ENCODE data around the gene ATP8A2.
A peak's percentile ranks its signal among the peaks of the same experiment; 100 is the strongest.

The ATP8A2 gene

DNA sequence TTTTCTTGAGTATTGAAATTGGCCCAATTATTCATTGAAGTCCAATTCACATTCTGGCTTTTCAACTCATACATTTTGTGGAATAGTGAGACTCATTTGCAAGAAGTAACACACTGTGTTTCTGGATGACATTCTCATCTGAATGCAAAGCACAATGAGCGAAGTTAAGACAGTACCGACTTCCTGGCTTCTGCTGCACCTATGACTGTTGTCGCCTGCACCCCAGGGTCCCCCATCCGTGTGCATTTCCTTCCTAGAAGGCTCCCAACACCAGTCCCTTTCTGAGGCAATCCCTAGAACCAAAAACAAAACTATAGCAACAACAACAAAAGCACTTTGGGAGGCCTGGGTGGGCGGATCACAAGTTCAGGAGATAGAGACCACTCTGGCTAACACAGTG is 496.7 kb downstream of the ATP8A2 start:
- DNase-seq, result no peak

DNA sequence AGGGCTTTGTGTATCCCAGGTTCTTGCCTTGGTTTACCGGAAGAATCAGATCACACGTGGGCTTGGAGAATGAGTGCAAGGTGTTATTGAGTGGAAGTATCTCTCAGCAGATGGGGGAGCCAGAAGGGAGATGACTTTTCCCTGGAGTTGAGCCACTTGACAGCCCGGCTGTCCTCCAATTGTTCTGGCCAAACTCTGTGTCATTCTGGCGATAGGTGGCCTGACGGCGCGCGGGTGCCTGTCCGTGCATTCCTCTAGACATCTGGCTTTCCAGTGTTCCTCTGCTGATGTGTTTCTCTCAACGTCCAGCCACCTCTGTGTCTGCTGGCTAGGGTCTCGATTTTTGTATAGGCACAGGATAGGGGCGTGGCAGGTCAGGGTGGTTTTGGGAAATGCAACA is 498.2 kb downstream of the ATP8A2 start:
- no peak for DNase-seq

DNA sequence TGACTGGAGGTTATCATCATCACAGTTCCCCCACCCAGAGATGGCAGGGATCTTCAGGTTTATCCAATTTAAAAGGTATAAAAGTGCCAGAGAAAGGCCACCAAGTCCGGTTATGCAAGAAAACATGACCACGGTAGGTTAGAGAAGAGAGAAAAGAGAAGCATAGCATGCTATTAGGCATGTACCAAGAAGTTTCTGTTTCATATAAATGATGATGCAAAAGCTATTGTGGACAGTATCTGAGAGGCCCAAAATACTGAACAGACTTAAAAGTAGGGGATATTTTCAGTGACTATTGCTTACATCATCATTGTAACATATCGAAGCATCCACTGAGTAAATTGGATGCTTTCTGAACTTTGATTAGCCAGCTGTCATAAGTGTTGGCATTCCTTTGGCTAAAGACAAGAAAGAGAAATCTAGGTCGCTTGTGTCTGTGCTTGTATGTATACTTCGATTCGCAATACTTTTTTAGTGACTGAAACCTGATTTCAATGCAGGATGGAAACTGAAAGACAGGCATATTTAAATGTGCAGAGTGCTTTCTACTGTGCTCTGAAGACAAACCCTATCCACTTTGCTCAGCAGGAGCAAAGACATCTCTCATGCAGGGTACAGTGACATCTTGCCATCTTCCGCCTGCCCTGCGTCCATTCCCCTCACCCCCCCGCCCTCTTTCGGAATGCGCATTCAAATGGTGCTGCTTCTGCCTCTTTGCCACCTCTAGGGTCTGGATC is 499.8 kb downstream of the ATP8A2 start:
- DNase-seq, result no peak

DNA sequence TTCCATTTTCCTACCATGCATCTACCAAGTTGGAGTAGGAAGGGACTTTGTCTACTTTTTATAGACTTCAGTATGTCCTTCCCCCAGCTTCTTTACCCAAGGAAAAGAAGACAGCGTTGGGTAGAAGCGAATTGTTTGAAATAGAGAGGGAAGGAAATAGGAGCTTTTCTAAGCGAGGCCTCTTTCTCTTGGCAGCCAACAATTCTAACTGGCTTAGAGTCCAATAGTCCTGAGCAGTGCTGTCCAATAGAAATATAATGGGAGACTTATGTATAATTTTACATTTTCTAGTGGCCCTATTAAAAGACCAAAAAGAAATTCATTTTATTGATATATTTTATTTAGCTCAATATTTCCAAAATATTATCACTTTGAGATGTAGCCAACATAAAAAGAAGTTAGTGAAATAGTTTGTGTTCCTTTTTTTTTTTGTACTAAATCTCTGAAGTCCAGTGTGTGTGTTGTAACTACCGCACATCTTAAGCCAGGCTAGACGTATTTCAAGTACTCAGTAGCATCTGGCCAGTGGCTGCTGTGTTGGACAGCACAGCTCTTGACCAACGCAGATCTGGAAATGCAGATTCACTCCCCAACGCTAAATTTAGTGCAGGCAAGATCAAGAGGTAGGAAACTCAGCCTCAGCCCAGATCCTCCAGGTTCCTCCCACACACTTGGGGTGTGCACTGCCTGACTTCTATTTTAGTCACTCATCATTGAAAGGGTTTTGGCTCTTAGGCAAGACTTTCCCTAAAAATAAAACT is 500.9 kb downstream of the ATP8A2 start:
- DNase-seq, result no peak

DNA sequence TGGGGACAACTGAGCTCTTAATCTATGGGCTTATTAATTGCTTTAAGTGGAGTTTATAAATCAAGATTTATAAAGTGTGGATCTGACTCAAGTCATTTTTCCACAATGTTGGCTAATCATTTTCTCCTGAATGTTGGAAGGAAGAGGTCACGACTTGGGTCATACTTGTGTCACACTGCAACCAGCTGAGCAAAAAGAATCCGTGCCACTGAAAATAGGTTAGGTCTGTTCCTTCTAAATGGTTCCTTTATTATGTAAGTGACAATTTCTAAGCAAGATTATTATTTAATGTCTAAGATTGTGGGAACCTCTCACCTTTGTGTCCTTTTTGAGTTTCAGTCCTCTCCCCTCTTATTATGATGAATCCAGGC is 501.5 kb downstream of the ATP8A2 start:
- no peak for DNase-seq

DNA sequence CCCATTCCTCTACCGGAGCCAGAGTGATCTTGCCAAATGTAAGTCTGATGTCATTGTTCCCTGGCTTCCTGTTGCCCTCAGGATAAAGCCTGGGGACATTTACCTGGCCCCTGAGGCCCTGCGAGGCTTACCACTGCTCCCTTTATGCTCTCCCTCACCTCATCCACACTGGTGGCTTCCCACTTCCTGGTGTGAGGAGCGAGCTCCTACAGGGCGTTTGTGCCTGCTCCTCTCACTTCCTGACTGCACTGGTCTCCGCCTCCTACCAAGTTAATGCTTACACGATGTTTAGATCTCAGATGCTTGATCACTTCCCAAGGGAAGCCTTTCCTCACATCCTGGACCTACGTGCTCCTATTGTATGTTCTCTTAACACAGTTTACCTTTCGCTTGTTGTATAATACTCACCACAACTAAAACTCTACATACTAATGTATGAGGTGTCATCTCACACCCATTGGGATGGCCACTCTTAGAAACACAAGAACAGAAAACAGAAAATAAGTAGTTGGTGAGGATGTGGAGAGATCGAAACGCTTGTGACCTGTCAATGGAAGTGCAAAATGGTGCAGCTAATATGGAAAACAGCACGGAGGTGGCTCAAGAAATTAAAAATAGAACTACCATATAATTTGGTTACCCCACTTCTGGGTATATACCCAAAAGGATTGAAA is 502.4 kb downstream of the ATP8A2 start:
- DNase-seq, result no peak

DNA sequence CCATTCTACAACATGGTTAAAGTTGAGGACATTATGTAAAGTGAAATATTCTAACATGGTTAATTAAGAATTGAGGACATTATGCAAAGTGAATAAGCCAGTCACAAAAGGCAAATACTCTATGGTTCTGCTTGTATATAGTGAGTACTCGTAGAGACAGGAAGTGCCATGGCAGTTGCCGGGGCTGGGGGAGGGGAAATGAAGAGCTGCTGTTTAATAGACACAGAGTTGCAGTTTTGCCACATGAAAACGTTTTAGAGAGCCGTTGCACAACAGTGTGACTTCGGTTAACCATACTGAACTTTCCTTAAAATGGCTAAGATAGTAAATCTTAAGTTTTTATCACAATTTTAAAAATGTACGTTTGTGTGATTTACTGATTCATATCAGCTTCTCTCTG is 503.1 kb downstream of the ATP8A2 start:
- peak; percentile 70 for DNase-seq

DNA sequence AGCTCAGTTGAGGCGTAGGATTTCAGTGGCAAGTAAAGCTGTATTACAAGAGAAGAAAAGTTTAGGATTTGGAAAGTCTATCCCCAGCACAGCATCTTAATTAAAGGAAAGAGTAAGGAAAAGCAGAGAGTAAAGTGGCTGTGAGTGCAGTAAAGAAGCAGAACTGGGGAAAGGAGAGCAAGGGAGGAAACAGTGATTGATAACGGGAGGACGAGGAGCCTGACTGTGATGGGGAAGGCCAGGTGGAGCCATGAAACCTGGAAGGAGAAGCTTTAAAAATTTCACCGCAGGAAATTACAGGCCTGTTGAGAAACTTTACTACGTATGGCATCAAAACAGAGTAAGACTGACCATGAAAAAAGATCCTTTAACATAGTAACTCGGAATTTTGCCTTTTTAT is 504.5 kb downstream of the ATP8A2 start:
- no peak for DNase-seq

DNA sequence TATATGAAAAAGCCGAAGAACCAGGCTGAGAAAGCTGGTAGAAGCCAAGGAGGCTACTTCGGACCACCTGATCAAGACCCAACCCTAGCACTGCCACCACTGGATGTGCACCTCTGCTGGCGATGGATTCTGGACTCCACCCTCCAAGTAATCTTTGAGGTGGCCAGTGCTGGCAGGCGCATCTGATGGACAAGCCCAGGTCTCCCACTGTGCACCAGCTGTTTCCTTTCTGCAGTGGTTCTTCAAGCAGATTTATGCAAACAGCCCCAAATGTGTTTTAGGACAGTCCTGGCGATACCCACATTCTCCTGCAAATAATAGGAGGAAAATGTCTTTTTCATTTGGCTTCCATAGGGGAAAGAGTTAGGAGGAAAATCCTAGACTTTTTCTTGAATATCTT is 507.7 kb downstream of the ATP8A2 start:
- no peak for DNase-seq

DNA sequence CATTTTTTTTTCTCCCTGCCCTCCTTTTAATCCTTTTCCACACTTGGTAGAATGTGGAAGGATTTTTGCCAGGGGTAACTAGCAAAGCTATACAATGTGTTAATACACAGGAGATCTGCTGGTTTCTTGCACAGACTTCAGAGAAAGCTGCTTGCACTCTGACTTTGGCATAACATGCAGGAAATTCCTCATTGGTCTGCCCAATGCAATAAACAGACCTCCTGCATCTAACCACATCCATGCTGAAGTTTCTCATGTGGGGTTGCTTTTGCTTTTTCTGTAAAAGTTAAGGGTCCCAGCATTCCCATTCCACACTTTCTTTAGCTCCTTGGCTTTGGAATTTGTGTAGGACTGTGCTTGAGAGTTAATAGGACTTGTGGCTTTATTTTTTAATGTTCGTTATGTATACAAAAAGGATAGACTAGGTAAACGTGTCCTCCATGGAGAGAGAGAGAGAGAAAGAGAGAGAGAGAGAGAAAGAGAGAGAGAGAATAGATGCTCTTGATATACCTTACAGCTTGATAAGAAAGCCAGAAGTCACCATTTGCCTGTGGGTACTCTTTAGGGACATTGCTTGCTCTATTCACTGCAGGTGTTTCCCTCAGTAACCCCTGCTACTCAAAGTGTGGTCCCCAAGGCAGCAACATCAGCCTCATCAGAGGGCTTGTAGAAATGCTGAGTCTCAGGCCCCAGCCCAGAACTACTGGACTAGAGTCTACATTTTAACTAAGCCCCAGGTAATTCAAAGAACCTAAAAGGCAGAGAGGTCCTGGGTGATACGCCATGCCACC is 509.6 kb downstream of the ATP8A2 start:
- DNase-seq, result no peak

DNA sequence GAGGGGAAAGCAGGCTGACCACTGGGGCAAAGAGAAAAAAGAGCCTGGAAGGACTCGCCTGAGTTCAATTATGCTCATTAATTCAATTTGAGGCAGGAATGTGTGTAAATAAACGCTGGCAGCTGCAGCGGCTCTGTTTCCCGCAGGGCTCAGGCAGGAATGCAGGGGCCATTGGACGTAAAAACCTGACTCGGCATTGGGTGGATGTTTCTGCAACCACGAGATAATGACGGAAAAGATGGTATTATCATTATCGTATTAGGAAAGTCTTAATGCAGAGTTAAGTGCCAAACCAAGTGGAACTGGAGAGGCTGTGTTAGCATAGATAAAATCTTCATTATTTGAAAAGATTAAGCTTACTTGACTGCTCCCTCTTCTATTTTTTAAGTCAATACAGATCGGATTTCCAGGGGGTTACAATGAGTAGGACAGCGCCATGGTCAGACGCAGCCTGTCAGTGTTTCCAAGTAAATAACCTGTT is 510.2 kb downstream of the ATP8A2 start:
- DNase-seq, result no peak

DNA sequence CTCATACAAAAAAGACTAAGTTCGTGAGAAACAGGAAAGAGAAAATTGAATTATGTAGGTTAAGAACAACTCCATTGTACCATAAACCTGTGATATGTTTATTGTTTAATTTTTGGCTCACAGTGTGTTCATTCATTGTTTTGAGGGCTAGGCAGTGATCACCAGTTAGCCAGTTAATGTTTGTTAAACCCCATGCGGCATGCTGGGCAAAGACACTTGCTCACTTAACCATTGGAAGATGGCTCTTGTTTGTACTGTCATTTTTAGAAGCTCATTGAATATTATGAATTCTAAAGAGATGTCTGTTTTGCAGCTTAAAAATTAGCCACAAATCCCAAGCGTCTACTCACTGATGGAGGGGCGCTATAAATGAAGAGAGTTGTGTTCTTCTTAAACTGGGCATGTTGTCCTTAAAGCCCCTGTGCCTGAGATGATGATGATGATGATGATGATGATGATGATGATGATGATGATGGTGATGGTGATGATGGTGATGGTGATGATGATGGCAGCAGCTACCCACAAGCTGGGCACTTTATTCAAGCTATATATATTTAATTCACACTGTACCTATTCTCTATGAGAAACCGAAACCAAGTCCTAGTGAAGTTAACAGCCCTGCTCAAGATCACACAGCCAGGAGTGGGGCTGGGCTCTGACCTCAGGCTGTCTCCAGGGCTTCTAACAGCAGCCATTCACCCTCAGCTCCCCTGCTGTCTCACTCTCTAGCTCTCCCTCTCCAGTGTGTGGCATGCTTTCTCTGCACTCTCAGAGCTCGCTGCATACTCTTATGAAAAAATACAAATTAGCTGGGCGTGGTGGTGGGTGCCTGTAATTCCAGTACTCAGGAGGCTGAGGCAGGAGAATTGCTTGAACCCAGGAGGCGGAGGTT is 510.9 kb downstream of the ATP8A2 start:
- no peak for DNase-seq

DNA sequence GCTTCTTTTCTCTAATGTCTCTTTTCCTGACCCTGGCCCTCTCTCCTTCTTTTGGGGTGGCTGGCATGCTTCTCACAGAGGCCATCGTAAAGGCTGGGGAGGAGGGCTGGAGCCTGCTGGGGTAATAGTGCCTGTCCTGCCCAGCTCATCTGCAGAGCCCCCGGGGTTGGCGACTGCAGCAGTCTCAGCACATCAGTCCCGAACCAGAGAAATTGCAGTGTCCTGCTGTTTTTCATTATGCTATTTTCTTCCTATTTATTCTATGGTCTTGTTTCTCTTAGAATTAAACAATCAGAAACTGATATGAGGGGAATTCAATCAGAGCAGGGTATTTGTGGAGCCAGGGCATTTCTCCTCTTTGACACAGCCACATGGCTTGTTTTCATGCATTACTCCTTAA is 513.6 kb downstream of the ATP8A2 start:
- no peak for DNase-seq

DNA sequence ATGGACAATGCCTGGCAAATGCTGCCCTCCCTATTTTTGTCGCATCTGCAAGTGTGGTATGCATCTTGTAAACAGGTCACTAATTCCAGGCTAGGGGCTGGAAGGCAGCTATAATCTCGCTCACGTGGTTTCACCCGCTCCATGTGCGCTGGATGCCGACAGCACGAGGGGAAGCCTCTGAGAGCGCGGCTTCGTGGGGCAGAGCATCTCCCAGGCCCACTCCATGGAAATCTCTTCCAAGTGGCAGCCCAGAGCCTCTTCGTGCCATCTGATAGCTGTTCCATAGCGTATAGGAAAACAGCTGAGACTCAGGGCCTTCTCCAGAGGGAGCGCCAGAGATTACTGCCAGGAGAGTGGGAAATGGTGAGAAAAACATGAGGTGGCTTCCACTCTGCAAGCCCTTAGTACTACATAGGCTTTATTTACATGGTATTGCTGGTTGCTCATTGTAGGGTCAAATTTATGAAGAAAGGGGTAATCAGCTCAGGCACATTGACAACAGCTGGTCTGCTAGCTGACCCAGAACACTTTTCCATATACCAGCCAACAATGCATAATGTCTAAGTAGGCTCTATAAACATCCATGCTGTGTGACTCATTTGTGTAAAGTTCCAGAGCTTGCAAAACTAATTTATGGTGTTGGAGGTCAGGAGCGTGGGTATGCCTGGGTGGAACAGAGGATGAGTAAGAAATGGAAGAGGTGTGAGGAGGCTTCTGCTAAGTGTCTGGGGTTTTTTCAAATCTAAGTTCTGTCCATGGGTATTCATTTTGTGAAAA is 514.9 kb downstream of the ATP8A2 start:
- DNase-seq, result no peak

DNA sequence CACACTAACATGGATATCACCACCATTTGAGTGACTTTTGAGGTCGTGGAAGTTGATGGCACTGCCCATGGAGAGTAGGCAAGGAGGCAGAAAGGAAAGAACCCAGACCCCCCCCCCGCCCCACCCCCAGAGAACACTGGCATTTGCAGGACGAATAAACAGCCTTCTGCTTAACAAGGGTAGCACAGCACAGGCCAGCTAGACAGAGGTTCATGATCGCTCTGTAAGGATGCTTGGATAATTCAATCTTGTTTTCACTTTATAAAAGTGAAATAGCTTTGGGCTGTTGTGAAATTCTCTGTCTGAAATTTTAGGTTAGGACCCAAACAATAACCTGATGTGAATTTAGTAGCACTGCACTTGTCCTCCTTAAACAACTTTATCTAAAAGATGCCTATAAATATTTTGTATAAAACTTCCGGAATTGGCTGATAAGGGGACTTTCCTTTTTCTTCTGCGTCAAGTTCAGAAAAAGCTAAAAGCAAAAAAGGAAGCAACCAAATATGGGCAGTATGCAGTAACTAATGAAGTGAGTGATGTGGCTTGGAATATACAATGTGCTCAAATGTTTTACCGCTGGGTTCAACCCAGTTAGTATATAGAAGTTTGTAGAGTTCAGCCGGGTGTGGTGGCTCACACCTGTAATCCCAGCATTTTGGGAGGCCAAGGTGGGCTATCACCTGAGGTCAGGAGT is 516.3 kb downstream of the ATP8A2 start:
- DNase-seq, result no peak

DNA sequence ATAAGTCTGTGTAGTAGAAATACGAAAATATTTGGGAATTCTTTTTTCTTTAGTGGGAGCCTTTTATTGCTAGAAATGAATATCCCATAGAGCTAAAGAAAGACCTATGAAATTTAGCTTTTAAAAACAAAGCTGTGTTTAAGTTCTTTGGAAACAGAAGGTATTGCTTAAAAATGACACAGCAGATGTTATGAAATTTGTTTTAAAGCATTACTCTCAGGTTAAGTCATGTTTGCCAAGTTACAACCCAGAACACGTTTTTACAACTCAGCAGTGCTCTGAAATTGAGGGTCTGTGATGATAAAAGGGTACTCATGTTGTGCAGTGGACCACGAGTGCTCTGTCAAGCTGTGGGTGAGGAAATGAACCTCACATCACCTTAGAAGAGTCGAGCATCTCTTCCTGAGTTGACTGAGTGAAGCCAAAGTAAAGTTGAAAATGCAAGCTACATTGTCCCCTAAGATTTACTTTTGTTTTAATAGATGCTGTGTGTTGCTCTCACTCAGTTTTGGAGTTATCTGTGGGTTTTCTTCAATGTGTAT is 519.0 kb downstream of the ATP8A2 start:
- no peak for DNase-seq

DNA sequence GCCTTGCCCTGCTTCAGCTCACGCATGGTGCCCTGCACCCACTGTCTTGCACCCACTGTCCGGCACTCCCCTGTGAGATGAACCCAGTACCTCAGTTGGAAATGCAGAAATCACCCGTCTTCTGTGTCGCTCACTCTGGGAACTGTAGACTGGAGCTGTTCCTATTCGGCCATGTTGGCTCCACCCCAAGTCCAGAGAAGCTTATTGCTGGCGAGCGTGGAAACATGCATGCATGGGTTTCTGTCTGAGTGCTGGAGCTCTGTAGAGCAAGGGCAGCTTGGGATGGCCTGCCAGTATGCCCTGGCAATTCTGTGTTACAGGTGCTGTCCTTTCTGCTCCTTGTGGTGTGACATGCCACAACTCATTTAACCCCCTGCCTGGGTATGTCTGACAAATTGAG is 527.2 kb downstream of the ATP8A2 start:
- no peak for DNase-seq

DNA sequence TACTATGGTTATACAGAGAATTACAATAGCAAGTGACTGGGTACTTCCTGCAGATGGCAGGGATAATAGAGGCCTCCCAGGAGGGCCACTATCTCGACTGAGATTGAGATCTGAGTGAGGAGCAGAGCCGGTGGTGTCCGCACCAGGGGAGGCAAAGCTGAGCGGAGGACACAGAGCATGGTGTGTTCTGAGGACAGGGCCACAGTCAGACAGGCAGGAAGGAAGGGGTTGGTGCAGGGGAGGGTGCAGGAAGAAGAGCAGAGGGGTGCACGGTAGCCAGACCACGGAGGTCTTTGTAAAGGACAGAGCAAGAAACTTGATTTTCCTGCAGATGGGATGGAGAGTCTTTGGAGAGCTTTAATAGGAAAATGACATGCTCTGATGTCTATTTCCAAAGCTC is 527.7 kb downstream of the ATP8A2 start:
- DNase-seq, result peak; percentile 17

DNA sequence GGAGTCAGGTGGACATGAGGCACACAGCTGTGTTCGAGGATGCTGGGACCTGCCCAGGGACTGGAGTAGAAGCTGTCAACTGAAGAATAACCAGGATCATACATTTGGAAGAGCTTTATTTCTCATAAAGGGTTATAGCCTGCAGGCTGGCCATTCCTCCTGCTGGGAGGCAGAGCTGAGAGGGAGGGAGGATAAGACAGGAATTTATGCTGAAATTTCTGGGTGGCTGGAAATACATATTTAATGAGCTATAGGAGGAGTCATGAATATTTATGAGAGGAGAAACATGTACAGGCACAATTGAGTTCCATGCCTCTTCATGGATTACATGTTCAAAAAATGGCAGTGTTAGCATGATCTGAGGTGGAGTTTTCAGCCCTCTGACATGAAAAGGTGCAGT is 528.2 kb downstream of the ATP8A2 start:
- no peak for DNase-seq

Data from activated gamma-delta T cell treated with Interleukin-2 at 50 U/mL for 16 hours (primary cell).